Measurements from ENCODE around the gene PES1. TPM values are rescaled to one million over a fixed set of nuclear protein-coding genes. Genes with fewer than 3 reads are reported as not detected.
"Not testable (repeated sequence)": the region's sequence is repeated elsewhere in the genome, so short reads cannot be mapped to it uniquely, and the experiment has no call there.

The PES1 gene
- polyA plus RNA-seq, 4 donors: 65.8 to 74.7 (median 72.1) TPM

DNA sequence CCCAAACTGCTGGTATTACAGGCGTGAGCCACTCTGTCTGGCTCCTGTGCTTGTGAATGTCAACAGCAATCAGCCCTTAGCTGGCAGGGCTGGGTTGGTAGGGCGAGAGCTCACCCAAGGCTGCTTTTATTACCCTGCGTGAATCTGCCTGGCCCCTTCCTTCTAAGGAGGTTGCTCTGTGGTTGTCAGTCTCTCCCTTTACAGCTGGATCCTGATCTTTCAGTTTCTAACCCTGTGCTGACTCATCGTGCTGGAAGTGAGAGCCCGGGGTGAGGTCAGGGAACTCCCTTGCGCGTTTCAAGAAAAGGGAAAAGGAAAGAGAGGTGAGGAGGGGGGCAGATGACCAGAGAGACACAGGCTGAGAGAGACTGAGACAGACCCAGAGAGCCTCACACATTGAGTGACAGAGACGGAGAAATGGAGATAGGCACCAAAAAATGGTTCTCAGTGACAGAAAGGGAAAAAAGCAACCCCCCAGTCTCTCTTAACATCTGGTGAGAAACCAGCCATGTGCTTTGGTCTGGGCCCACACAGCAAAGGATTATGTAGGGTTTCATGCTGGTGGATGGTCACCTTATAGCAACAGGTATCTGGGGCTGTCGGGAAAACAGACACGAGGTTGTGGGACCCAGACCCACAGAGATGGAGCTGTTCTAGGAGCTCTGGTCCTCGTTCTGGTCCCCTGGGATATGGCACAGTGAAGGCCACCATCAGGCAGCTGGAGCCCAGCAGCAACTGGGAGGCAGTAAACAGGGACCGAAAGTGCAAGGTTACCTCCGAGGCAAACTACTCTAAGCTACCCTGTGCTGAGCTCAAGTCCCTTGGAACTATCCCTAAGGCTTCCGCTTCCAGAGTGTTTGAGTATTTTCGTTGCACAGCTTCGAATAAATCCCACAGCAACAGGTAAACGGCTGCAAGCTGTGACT is 17.8 kb upstream of the PES1 start:
- DNase-seq (ENCODE audit: low read depth in 4 of 4, low spot score in 3 of 4): no peak

- DNase-seq (ENCODE audit: low read depth in 4 of 4, low spot score in 3 of 4): no peak
These were observed 16.2 kb upstream of the PES1 start for GRCh38 chr22:30607939-30608338.

DNA sequence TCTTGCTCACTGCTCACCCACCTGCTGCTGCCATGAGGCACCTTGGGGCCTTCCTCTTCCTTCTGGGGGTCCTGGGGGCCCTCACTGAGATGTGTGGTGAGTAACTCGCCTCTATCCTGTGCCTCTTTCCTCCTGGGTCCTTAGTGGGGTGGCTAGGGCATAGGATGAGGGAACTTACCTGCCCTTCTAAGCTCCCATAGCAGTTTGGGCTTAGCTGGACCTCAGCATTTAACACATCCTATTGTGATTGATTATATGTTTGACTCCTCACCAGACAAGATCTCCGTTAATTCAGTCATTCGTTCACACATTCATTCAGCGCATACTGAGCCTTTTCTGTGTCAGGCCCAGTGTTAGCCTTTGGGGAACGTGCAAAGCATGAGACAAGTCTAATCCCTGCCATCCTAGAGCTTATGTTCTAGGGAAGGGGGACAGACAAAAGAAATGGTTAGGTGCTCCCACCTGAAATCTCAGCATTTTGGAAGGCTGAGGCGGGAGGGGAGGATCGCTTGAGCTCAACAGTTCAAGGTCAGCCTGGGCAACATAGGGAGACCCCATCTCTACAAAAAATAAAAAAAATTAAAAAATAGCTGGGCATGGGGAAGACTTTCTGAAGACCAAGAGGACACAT is 15.7 kb upstream of the PES1 start:
- no peak for DNase-seq (ENCODE audit: low read depth in 4 of 4, low spot score in 3 of 4)

GRCh38 chr22:30606455-30607299 is 15.0 kb upstream of the PES1 start, which contains the start of gene TCN2:
Gene TCN2 (plus strand): TSS chr22:30607174. CDS start chr22:30607332, 158 bp downstream.
- DNase-seq (ENCODE audit: low read depth in 4 of 4, low spot score in 3 of 4): peak in 3 of 4 donors; percentile 58 to 75 (median 72)

GRCh38 chr22:30605449-30606110 is 13.9 kb upstream of the PES1 start:
- DNase-seq (ENCODE audit: low read depth in 4 of 4, low spot score in 3 of 4): no peak

DNA sequence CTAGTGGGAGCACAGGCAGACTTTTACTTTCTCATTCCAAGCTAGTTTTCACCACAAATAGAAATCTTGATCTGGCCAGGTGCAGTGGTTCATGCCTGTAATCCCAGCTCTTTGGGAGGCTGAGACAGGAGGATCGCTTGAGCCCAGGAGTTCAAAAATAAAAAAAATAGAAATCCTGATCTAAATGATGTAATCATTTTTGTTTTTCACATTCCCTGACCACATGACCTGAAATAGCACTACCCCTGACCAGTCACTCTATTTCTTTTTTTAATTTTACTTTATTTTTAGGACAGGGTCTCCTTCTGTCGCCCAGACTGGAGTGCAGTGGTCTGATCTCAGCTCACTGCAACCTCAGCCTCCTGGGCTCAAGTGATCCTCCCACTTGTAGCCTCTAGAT is 13.0 kb upstream of the PES1 start:
- no peak for DNase-seq (ENCODE audit: low read depth in 4 of 4, low spot score in 3 of 4)

- DNase-seq (ENCODE audit: low read depth in 4 of 4, low spot score in 3 of 4): no peak
These were observed 12.1 kb upstream of the PES1 start for GRCh38 chr22:30603801-30604200.

DNA sequence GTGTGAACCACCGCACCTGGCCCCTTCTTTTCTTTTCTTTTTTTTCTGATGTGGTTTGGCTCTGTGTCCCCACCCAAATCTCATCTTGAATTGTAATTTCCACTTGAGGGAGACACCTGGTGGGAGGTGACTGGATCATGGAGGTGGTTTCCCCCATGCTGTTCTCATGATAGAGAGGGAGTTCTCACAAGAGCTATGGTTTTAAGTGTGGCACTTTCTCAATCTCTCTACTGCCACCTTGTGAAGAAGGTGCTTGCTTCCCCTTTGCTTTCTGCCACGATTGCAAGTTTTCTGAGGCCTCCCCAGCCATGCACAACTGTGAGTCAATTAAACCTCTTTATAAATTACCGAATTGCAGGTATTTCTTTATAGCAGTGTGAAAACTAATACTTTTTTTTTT is 10.3 kb upstream of the PES1 start:
- DNase-seq (ENCODE audit: low read depth in 4 of 4, low spot score in 3 of 4): no peak

- no peak for DNase-seq (ENCODE audit: low read depth in 4 of 4, low spot score in 3 of 4)
These were observed 9.8 kb upstream of the PES1 start for GRCh38 chr22:30601464-30601863.

- DNase-seq (ENCODE audit: low read depth in 4 of 4, low spot score in 3 of 4): no peak
These were observed 9.2 kb upstream of the PES1 start for GRCh38 chr22:30600921-30601320.

- DNase-seq (ENCODE audit: low read depth in 4 of 4, low spot score in 3 of 4): no peak
These were observed 7.3 kb upstream of the PES1 start for GRCh38 chr22:30598986-30599385.

DNA sequence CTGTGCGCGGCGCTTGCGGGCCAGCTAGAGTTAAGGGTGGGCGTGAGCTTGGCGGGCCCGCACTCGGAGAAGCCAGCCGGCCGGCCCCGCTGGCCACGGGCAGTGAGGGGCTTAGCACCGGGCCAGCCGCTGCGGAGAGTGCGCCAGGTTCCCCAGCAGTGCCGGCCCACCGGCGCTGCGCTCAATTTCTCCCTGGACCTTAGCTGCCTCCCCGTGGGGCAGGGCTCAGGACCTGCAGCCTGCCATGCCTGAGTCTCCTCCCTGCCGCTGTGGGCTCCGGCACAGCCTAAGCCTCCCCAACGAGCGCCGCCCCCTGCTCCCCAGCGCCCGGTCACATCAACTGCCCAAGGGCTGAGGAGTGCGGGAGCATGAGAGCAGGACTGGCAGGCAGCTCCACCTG is 5.2 kb upstream of the PES1 start:
- DNase-seq (ENCODE audit: low read depth in 4 of 4, low spot score in 3 of 4): no peak

DNA sequence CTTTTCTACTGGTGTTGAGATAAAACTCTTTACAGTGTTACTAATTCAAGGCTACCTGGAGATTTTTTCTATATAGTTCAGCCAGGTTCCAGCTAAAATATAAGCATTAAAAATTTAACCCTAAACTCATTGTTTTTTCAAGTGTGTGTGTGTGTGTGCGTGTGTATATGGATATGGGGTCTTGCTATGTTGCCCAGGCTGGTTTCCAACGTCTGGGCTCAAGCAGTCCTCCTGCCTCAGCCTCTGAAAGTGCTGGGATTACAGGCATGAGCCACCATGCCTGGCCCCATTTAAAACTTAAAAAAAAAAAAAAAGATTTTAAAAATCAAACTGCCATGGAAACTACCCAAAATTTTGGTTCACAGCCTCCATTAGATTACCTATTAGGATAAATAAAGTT is 4.5 kb upstream of the PES1 start:
- no peak for DNase-seq (ENCODE audit: low read depth in 4 of 4, low spot score in 3 of 4)

- not testable (repeated sequence) for DNase-seq (ENCODE audit: low read depth in 4 of 4, low spot score in 3 of 4)
These were observed 627 bp upstream of the PES1 start for GRCh38 chr22:30592360-30592713.

DNA sequence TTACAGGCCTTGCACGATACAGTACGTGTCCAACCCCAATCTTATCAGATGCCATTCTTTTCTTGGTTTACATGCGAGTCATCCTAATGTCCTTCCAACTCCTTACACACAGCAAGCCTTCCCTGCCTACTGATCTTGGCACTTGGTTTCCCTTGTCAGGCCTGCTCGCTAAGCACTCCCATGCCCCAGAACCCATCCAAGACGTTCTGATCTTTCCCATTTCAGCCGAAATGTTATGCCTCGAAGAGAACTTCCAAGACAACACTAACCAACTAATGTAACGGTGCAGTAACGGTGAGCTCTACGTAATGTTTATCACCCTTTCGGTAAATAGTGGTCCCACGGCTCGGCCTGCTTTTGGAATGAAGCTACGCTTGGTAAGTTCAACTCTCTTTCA is 521 bp downstream of the PES1 start:
- no peak for DNase-seq (ENCODE audit: low read depth in 4 of 4, low spot score in 3 of 4)

DNA sequence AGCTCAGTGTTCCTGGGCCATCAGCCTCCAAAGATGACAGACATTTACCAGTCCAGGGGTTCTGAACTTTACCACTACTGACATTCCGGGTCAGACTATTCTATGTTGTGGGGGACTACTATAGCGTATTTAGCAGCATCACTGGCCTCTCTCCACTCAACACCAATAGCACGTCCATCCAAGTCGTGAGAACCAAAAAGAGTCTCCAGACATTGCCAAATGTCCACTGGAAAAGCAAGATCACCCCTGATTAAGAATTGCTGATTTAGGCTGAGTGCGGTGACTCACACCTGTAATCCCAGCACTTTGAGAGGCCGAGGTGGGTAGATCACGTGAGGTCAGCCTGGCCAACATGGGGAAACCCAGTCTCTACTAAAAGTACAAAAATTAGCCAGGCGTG is 5.3 kb downstream of the PES1 start:
- DNase-seq (ENCODE audit: low read depth in 4 of 4, low spot score in 3 of 4): no peak

- DNase-seq (ENCODE audit: low read depth in 4 of 4, low spot score in 3 of 4): no peak
These were observed 7.3 kb downstream of the PES1 start for GRCh38 chr22:30584441-30584840.

DNA sequence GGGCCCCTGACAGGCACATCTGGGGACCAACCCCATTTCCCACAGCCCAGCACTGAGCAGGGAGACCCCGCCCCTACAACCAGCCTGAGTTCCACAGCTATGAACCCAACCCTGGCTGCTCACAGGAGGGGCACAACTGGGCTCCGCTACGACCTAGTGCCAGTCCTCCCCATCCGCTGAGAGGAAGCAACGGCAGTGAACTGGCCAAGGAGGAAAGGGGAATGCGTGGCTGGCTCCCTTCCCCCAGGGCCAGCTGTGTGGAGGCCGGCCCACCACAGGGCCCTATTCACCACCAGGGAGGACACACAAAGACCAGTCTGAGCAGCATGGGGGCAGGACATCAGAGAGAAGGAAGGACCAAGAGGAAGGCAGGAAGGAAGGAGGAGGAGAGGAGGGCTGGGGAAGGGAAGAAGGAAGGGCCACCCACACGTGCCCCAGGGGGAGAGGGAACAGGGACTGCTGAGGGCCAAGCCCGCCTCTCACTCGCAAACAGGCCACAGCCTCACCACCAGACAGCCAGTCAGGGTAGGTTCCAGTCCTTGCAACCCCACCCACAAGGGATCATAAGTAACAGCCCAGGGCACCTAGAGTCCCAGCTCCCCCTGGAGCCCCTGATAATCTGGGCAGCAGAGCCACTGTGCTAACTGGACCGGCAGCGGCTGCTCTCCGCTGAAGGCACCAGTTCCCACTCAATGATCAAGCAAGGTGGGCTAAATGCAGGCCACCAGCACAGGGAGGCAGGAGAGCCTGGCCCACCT is 8.7 kb downstream of the PES1 start:
- no peak for DNase-seq (ENCODE audit: low read depth in 4 of 4, low spot score in 3 of 4)

GRCh38 chr22:30582051-30582450 is 9.7 kb downstream of the PES1 start:
- DNase-seq (ENCODE audit: low read depth in 4 of 4, low spot score in 3 of 4): no peak

GRCh38 chr22:30580896-30581295 is 10.8 kb downstream of the PES1 start:
- no peak for DNase-seq (ENCODE audit: low read depth in 4 of 4, low spot score in 3 of 4)
